HL-60 (cell line): Measurements from ENCODE around the gene PTPRD.

ENCODE experiments used
- DNase-seq, 2 experiments: peaks; one replicate each; pipeline ENCODE4 v3.0.0-alpha.2; 2010 to 2020; ENCODE audit warnings: low read depth in 1 of 2, low spot score in 1 of 2
- H3K27ac ChIP-seq: fragments of 250-450 bp; sonication (Bioruptor Pico); replicated peaks from 2 replicates; pipeline ENCODE4 v1.5.1; 2020; ENCODE audit warnings: mild to moderate bottlenecking, moderate library complexity
- H3K27me3 ChIP-seq: fragments of 250-450 bp; sonication (Bioruptor Pico); 2 replicates; pipeline ENCODE4 v1.5.1; 2021; ENCODE audit warnings: mild to moderate bottlenecking, moderate library complexity; ENCODE audit not compliant: insufficient read depth, poor library complexity, severe bottlenecking
- H3K4me3 ChIP-seq: replicated peaks from 2 replicates; pipeline ENCODE4 v1.5.1; 2011; ENCODE audit warnings: mild to moderate bottlenecking, control low read depth, low read length; ENCODE audit not compliant: insufficient read depth
- GABPA ChIP-seq: IDR thresholded peaks from 2 replicates; pipeline ENCODE4 v1.6.1; 2012; ENCODE audit warnings: low read depth
- POLR2AphosphoS5 ChIP-seq: IDR thresholded peaks from 2 replicates; pipeline ENCODE4 v1.6.1; 2012; ENCODE audit warnings: low read depth
- SPI1 ChIP-seq: IDR thresholded peaks from 2 replicates; pipeline ENCODE4 v1.6.1; 2012; ENCODE audit warnings: low read depth, mild to moderate bottlenecking, borderline replicate concordance
- TF ChIP-seq, protein P1 (sequence below): IDR thresholded peaks from one replicate; pipeline ENCODE4 v1.5.1; 2011; ENCODE audit warnings: low read length, control low read depth, inconsistent platforms; ENCODE audit not compliant: insufficient read depth
- TF ChIP-seq, protein P2 (sequence below): IDR thresholded peaks from 2 replicates; pipeline ENCODE4 v1.6.1; 2012; ENCODE audit warnings: low read depth; ENCODE audit not compliant: insufficient replicate concordance

Gene PTPRD

DNA sequence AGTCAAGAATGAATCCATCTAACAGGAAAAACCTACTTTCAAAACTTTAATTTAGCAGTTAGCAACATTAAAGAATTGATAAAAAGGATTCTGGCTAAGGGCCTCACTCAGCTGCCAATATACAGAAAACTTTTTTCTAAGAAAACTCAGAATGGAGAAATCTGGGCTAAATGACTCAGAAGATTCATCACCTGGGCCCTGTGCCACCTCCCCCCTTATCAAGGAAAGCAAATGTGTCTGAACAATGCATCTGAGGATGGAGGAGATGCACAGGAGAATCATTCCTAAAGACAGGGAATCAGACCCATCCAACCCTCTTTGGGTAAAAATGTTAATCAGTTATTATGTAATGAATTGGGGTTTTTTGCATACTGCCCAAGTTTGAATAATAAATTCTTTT lies 2221.2 kb downstream of the PTPRD start:
- H3K27me3 ChIP-seq = peaks cover 3% of the 10 kb centered on the region
- no peak for TF ChIP-seq GABPA
- TF ChIP-seq, protein P1, sequence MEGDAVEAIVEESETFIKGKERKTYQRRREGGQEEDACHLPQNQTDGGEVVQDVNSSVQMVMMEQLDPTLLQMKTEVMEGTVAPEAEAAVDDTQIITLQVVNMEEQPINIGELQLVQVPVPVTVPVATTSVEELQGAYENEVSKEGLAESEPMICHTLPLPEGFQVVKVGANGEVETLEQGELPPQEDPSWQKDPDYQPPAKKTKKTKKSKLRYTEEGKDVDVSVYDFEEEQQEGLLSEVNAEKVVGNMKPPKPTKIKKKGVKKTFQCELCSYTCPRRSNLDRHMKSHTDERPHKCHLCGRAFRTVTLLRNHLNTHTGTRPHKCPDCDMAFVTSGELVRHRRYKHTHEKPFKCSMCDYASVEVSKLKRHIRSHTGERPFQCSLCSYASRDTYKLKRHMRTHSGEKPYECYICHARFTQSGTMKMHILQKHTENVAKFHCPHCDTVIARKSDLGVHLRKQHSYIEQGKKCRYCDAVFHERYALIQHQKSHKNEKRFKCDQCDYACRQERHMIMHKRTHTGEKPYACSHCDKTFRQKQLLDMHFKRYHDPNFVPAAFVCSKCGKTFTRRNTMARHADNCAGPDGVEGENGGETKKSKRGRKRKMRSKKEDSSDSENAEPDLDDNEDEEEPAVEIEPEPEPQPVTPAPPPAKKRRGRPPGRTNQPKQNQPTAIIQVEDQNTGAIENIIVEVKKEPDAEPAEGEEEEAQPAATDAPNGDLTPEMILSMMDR = no peak
- no peak overlapping the region for H3K27ac ChIP-seq
- no peak for DNase-seq
- no peak overlapping the region for H3K4me3 ChIP-seq

DNA sequence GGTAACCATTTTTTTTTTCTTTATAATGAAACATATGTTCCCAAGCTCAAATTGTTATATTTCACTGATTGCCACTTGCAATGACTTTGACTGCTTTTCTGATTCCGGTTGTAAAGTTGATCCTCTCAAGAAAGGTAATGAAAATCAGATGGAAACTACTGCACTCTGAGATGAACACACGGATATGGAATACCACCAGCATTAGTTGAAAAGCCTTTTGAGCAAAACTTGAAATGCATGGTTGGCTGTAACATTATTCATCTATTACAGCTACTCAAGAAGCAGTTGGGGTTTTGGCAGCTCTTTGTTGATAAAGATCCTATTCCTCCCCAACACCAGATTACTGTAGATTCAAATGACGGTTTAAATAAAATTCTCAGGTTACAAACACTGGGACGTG lies 2221.7 kb downstream of the PTPRD start:
- Histone ChIP-seq H3K4me3 (no peak overlapping the region), H3K27me3 (peaks cover 3% of the 10 kb centered on the region), H3K27ac (no peak overlapping the region)
- TF ChIP-seq POLR2AphosphoS5 = no peak
- TF ChIP-seq GABPA = no peak
- TF ChIP-seq SPI1 = no peak
- TF ChIP-seq, protein P2, sequence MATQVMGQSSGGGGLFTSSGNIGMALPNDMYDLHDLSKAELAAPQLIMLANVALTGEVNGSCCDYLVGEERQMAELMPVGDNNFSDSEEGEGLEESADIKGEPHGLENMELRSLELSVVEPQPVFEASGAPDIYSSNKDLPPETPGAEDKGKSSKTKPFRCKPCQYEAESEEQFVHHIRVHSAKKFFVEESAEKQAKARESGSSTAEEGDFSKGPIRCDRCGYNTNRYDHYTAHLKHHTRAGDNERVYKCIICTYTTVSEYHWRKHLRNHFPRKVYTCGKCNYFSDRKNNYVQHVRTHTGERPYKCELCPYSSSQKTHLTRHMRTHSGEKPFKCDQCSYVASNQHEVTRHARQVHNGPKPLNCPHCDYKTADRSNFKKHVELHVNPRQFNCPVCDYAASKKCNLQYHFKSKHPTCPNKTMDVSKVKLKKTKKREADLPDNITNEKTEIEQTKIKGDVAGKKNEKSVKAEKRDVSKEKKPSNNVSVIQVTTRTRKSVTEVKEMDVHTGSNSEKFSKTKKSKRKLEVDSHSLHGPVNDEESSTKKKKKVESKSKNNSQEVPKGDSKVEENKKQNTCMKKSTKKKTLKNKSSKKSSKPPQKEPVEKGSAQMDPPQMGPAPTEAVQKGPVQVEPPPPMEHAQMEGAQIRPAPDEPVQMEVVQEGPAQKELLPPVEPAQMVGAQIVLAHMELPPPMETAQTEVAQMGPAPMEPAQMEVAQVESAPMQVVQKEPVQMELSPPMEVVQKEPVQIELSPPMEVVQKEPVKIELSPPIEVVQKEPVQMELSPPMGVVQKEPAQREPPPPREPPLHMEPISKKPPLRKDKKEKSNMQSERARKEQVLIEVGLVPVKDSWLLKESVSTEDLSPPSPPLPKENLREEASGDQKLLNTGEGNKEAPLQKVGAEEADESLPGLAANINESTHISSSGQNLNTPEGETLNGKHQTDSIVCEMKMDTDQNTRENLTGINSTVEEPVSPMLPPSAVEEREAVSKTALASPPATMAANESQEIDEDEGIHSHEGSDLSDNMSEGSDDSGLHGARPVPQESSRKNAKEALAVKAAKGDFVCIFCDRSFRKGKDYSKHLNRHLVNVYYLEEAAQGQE = no peak
- TF ChIP-seq, protein P1 = no peak
- DNase-seq = no peak

DNA sequence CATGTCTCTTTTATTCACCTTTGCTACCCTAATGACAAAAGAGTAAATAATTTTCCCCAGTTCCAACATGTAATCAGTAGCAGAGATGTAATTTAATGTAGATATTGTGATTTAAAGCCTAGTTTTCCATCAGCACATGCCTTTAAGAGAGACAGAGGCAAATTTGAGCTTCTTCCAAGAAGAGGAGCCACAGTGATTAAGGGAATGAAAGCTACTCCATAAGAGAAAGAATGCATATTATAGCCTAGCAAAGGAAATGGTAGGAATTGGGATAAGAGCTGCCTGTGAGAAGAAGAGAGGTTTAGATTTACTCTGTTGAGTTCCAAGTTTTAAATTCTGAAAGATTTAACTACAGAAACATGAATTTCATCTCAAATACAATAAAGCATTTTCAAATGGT lies 2222.2 kb downstream of the PTPRD start:
- Histone ChIP-seq H3K27me3 (peaks cover 3% of the 10 kb centered on the region), H3K4me3 (no peak overlapping the region), H3K27ac (no peak overlapping the region)
- TF ChIP-seq, protein P1 = no peak
- TF ChIP-seq, protein P2 = no peak
- TF ChIP-seq GABPA = no peak
- no peak for TF ChIP-seq SPI1
- DNase-seq = no peak

DNA sequence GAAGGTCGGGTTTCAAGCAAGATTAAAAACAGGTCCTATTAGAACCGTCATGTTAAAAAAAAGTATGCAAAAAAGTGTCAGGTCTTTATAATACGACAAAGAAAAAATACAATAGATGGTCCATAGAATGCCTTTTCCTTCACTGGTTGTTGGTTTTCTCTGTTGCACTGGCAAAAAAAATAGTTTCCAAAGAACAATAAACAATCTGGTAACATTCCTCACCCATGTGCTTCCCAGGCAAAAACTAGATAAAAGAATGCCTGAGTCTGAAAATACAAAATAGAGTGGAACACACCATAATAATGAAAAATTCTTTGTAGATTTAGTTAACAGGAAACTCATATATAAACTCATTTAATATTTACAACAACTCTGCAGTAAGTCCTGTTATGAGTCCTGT lies 2223.3 kb downstream of the PTPRD start:
- Histone ChIP-seq H3K27ac (no peak overlapping the region), H3K27me3 (peaks cover 3% of the 10 kb centered on the region), H3K4me3 (no peak overlapping the region)
- TF ChIP-seq, protein P2 = no peak
- TF ChIP-seq, protein P1 = no peak
- TF ChIP-seq POLR2AphosphoS5 (no peak), SPI1 (no peak), GABPA (no peak)
- DNase-seq = no peak
